MCF 10A (cell line): ENCODE measurements around the gene FARP1. TPM values are rescaled to one million over a fixed set of nuclear protein-coding genes. Genes with fewer than 3 reads are reported as not detected.

Experiments
- BruUV-seq: library from RNA; stranded (reverse); fragments of 400-500 nt; replicated peaks from 2 replicates; lab custom pipeline; 2021; lab: Mats Ljungman, UMichigan
- CTCF ChIA-PET: fragments of 300-600 bp; sonication (Branson Sonifier 250); formaldehyde crosslinking; extraction: SDS; loops from one replicate; lab custom pipeline; 2021; ENCODE audit warnings: antibody characterized with exemption, inconsistent platforms; lab: Yijun Ruan, JAX
- POLR2A ChIA-PET: fragments of 300-600, 350-650 bp; sonication (Branson Sonifier 250); formaldehyde crosslinking; extraction: SDS; loops from one replicate; lab custom pipeline; 2020; ENCODE audit warnings: antibody characterized with exemption, inconsistent platforms; lab: Yijun Ruan, JAX
- DNase-seq: peaks from one replicate; pipeline ENCODE4 v3.0.0-alpha.2; 2018; ENCODE audit not compliant: unreplicated experiment
- H3K27ac Mint-ChIP-seq: one replicate; pipeline ENCODE4 v1.8.0; 2022; ENCODE audit warnings: mild to moderate bottlenecking, low read depth, mixed read lengths; ENCODE audit not compliant: unreplicated experiment
- H3K27me3 Mint-ChIP-seq: one replicate; pipeline ENCODE4 v1.8.0; 2022; ENCODE audit warnings: mixed read lengths; ENCODE audit not compliant: insufficient read depth, unreplicated experiment
- H3K36me3 Mint-ChIP-seq: one replicate; pipeline ENCODE4 v1.8.0; 2022; ENCODE audit warnings: mild to moderate bottlenecking, moderate library complexity, mixed read lengths; ENCODE audit not compliant: insufficient read depth, unreplicated experiment
- H3K4me1 Mint-ChIP-seq: one replicate; pipeline ENCODE4 v1.8.0; 2022; ENCODE audit warnings: mixed read lengths; ENCODE audit not compliant: insufficient read depth, unreplicated experiment
- H3K4me3 Mint-ChIP-seq: one replicate; pipeline ENCODE4 v1.8.0; 2022; ENCODE audit warnings: mild to moderate bottlenecking, moderate library complexity, mixed read lengths; ENCODE audit not compliant: unreplicated experiment
- H3K9me3 Mint-ChIP-seq: one replicate; pipeline ENCODE4 v1.8.0; 2022; ENCODE audit warnings: mixed read lengths; ENCODE audit not compliant: unreplicated experiment
- intact Hi-C: fragments of 100-400 bp; cut with micrococcal nuclease; formaldehyde crosslinking; loops from 2 replicates; pipeline ENCODE4 v1.14.1; 2022
- total RNA-seq: library from RNA; stranded (reverse); gene quantifications from 2 replicates; pipeline ENCODE4 v1.2.3, GENCODE V29; 2022
- TF ChIP-seq, protein P1 (sequence below): fragments of 200-600 bp; IDR thresholded peaks from one replicate; pipeline ENCODE4 v1.8.0; 2022; ENCODE audit warnings: antibody characterized with exemption, mild to moderate bottlenecking; ENCODE audit not compliant: unreplicated experiment

Gene FARP1
- total RNA-seq, 1 experiment from 2014 or later = 30.1 TPM

DNA sequence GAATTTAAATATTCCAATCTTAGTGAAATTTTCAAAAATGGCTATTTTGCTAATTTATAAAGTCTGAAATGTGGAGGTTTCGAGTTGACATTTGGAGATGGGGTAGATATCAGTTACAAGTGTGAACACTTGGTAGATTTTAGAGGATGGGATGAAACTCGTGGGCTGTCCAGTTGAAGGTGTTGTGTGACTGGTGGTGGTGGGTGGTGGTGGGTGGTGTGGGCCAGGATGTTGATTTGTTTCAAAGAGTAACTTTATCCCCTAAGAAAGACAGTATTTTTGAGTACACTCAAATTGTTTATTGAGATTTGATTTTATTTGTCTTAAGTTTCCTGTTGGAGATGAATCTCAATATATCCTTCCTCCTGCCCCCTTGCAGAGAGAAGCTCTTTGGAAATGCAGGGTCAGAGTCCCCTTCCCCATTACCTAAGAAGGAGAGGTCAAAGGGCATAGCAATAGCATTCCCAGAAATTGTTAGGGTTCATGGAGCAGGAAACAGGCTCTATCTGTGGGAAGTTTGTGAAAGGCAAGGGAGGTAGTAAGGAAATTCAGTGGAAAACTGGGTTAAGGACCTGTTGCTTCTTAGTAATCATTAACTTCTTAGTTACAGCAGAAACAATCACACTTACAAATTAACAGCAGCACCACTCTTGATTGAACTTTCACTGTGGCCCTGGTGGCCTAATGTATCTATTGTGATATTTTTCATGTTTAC, 167.7 kb downstream of the FARP1 start:
- Mint-ChIP-seq H3K27ac (no peak overlapping the region), H3K36me3 (no peaks in the 10 kb centered on the region), H3K4me3 (no peak overlapping the region), H3K9me3 (no peaks in the 10 kb centered on the region), H3K4me1 (no peaks in the 10 kb centered on the region), H3K27me3 (no peaks in the 10 kb centered on the region)
- POLR2A ChIA-PET = no interaction called here
- BruUV-seq = no TSS peak
- intact Hi-C loops = no loop called here
- CTCF ChIA-PET = no interaction called here
- TF ChIP-seq, protein P1, sequence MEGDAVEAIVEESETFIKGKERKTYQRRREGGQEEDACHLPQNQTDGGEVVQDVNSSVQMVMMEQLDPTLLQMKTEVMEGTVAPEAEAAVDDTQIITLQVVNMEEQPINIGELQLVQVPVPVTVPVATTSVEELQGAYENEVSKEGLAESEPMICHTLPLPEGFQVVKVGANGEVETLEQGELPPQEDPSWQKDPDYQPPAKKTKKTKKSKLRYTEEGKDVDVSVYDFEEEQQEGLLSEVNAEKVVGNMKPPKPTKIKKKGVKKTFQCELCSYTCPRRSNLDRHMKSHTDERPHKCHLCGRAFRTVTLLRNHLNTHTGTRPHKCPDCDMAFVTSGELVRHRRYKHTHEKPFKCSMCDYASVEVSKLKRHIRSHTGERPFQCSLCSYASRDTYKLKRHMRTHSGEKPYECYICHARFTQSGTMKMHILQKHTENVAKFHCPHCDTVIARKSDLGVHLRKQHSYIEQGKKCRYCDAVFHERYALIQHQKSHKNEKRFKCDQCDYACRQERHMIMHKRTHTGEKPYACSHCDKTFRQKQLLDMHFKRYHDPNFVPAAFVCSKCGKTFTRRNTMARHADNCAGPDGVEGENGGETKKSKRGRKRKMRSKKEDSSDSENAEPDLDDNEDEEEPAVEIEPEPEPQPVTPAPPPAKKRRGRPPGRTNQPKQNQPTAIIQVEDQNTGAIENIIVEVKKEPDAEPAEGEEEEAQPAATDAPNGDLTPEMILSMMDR = no peak
- no peak for DNase-seq

DNA sequence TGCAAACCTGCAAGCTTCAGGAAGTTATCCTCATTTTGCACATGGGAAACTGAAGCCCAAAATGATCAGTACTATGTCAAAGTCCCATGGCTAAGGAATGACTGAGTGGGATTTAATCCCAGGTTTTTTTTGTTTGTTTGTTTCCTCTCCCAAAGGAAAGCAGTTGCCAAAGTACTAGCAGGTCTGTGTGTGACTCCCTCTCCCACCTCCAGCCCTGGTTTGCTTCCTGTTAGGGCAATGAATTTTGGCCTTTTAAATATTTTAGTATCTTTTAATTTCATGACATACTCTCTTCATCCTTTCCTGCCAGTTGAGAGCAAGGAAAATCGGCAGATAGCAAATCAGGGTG, 168.3 kb downstream of the FARP1 start:
- Mint-ChIP-seq H3K27me3 (no peaks in the 10 kb centered on the region), H3K36me3 (no peaks in the 10 kb centered on the region), H3K4me3 (no peak overlapping the region), H3K4me1 (no peaks in the 10 kb centered on the region), H3K27ac (no peak overlapping the region), H3K9me3 (no peaks in the 10 kb centered on the region)
- DNase-seq = no peak
- intact Hi-C loops = no loop called here
- POLR2A ChIA-PET = no interaction called here
- BruUV-seq = no TSS peak
- TF ChIP-seq, protein P1 = no peak
- CTCF ChIA-PET = no interaction called here

DNA sequence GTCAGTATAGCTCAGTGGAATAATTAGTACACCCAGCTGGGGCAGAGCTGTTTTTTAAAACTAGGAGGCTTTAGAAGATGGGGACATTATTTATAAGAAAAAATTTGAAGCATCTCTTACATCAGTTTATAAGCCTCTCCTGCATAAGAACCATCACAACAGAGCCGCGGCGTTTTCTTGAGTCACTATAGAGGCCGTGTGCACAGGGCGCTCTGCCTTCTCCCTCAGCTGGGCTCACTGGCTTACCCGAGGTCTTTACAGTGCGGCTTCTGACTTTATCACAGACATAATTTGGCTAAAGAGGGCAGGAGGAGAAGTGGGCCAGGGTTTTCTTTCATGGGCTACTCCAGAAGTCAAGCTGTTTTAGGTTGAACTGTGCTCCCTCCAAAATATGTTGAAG, 169.7 kb downstream of the FARP1 start:
- no peaks in the 10 kb centered on the region for H3K9me3 Mint-ChIP-seq
- ChIA-PET CTCF (interaction anchor here (0.7 kb wide), 1 partner anchor 17 kb away, joined by 4 read pairs; no protein-coding TSS in a partner anchor), POLR2A (no interaction called here)
- H3K4me1 Mint-ChIP-seq = no peaks in the 10 kb centered on the region
- H3K4me3 Mint-ChIP-seq = no peak overlapping the region
- no TSS peak for BruUV-seq
- DNase-seq = no peak
- no peak overlapping the region for H3K27ac Mint-ChIP-seq
- TF ChIP-seq, protein P1 = no peak
- no peaks in the 10 kb centered on the region for H3K27me3 Mint-ChIP-seq
- no peaks in the 10 kb centered on the region for H3K36me3 Mint-ChIP-seq
- intact Hi-C loops = no loop called here

DNA sequence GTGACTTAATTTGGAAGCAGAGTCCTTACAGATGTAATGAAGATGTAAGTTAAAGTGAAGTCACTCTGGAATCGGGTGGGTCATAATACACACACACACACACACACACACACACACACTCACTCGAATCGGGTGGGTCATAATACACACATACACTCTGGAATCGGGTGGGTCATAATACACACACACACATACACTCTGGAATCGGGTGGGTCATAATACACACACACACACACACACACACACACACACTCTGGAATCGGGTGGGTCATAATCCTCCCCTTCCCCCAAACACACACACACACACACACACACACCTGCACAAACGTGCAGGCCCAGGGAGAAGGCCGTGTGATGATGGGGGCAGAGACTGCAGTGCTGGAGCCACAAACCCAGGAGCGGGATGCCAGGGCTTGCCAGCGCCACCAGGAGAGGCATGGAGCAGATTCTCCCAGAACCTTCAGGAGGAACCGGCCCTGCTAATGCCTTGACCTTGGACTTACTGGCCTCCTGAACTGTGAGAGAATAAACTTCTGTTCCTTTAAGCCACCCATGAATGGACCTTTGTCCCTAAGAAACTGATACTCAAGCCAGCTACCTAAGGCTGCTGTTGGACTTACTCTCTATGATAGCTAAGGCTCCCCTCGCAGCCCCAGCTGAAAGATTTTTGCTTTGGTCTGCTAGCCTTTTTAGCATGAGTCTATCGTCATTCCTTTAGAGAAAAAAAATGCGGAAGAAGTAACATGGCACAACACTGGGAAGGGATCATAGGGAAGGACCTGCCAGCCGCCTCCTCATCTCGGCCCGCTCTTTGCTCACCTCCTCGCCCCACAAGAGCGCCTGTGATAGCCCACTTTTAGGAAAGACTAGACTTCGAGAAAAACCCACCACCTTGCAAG, 170.4 kb downstream of the FARP1 start:
- TF ChIP-seq, protein P1 = no peak
- POLR2A ChIA-PET = no interaction called here
- Mint-ChIP-seq H3K4me3 (no peak overlapping the region), H3K27ac (no peak overlapping the region), H3K4me1 (no peaks in the 10 kb centered on the region), H3K36me3 (no peaks in the 10 kb centered on the region), H3K9me3 (no peaks in the 10 kb centered on the region), H3K27me3 (no peaks in the 10 kb centered on the region)
- no peak for DNase-seq
- CTCF ChIA-PET = no interaction called here
- intact Hi-C loops = no loop called here
- BruUV-seq = no TSS peak
